ENCODE measurements around the gene OR13J1.

Gene OR13J1

GRCh38 chr9:35829084-35829763 is 41.0 kb downstream of the OR13J1 start, which contains the start of gene TMEM8B:
TSS of gene TMEM8B (plus strand) at chr9:35829228. CDS start at chr9:35829448, 220 bp downstream.
- peak; percentile 46 for DNase-seq

- DNase-seq: no peak
Measured at GRCh38 chr9:35828716-35829083, 41.5 kb downstream of the OR13J1 start, which contains the start of gene FAM221B. TSS of gene FAM221B (minus strand) at chr9:35828732. CDS start at chr9:35826161, 2,571 bp downstream.

GRCh38 chr9:35827486-35827885 is 42.7 kb downstream of the OR13J1 start:
- DNase-seq: no peak

- DNase-seq: no peak
Measured at GRCh38 chr9:35826071-35826701, 44.0 kb downstream of the OR13J1 start.

GRCh38 chr9:35822926-35823325 is 47.3 kb downstream of the OR13J1 start:
- no peak for DNase-seq

- DNase-seq: no peak
Measured at GRCh38 chr9:35820076-35820475, 50.1 kb downstream of the OR13J1 start.
